HepG2 (cell line): ENCODE results near the gene DUS1L. TPM values are rescaled to one million over a fixed set of nuclear protein-coding genes. Genes with fewer than 3 reads are reported as not detected.
A peak's percentile ranks its signal among the peaks of the same experiment; 100 is the strongest.

Experiments used
- AFF4 ChIP-seq: sonication (generic); formaldehyde crosslinking; IDR thresholded peaks from 2 replicates; pipeline ENCODE4 v1.4.0; 2020; ENCODE audit warnings: missing genetic modification reagents
- HMG20B ChIP-seq: conservative IDR thresholded peaks from 2 replicates; pipeline ENCODE4 v1.6.1; 2016; ENCODE audit warnings: missing genetic modification reagents, missing compliant biosample characterization
- KLF6 ChIP-seq: IDR thresholded peaks from 2 replicates; pipeline ENCODE4 v1.8.0; 2016; ENCODE audit warnings: missing biosample characterization, missing genetic modification reagents
- LBX2 ChIP-seq: sonication (generic); formaldehyde crosslinking; IDR thresholded peaks from 2 replicates; pipeline ENCODE4 v1.5.0; 2020; ENCODE audit warnings: missing genetic modification reagents, mild to moderate bottlenecking, borderline replicate concordance
- NFYB ChIP-seq: sonication (generic); formaldehyde crosslinking; IDR thresholded peaks from 2 replicates; pipeline ENCODE4 v1.4.0; 2020; ENCODE audit warnings: missing genetic modification reagents
- RAD21 ChIP-seq: fragments of 450-650 bp; formaldehyde crosslinking; IDR thresholded peaks from 2 replicates; pipeline ENCODE4 v1.5.0; 2020; ENCODE audit warnings: mild to moderate bottlenecking
- RBAK ChIP-seq: sonication (generic); formaldehyde crosslinking; IDR thresholded peaks from 2 replicates; pipeline ENCODE4 v1.5.1; 2020; ENCODE audit warnings: mild to moderate bottlenecking, missing genetic modification reagents
- SMC3 ChIP-seq: IDR thresholded peaks from 2 replicates; pipeline ENCODE4 v1.6.1; 2011; ENCODE audit warnings: low read length, improper control_type of control experiment
- TFDP2 ChIP-seq: sonication (generic); formaldehyde crosslinking; IDR thresholded peaks from 2 replicates; pipeline ENCODE4 v1.4.0; 2020; ENCODE audit warnings: missing genetic modification reagents
- ZNF652 ChIP-seq: IDR thresholded peaks from 2 replicates; pipeline ENCODE4 v1.6.1; 2016; ENCODE audit warnings: low read depth, borderline replicate concordance
- polyA plus RNA-seq, 8 experiments: library from polyadenylated mRNA; depleted of rRNA in 3 of 8; stranded (reverse) in 7 of 8; unstranded in 1 of 8; fragments of >200 nt; fragmentation: Illumina TruSeq in 4 of 8; extraction: Trizol in 4 of 8; gene quantifications; 2 replicates each; pipeline versions ENCODE4 v1.2.1 to v1.2.3, GENCODE V29; 2011 to 2016; ENCODE audit warnings: low read depth in 4 of 8, missing spikeins in 1 of 8, mixed read lengths in 1 of 8; ENCODE audit not compliant: insufficient read depth in 1 of 8
- total RNA-seq, 5 experiments: library from RNA; depleted of rRNA; stranded (reverse); fragments of >200 nt; fragmentation: Illumina TruSeq; extraction: Trizol; gene quantifications; 2 replicates each; pipeline ENCODE4 v1.2.3, GENCODE V29; 2016; ENCODE audit warnings: low read depth in 1 of 5
- TF ChIP-seq, protein P1 (sequence below): sonication (generic); formaldehyde crosslinking; IDR thresholded peaks from 2 replicates; pipeline ENCODE4 v1.5.0; 2020; ENCODE audit warnings: mild to moderate bottlenecking, missing genetic modification reagents, borderline replicate concordance
- TF ChIP-seq, protein P2 (sequence below), 2 experiments: sonication (generic) in 1 of 2; formaldehyde crosslinking in 1 of 2; IDR thresholded peaks; 2 replicates each; pipeline versions ENCODE4 v1.6.1 to v1.9.0; 2014 to 2022; ENCODE audit warnings: antibody characterized with exemption in 1 of 2, borderline replicate concordance in 1 of 2, inconsistent platforms in 1 of 2, low read depth in 1 of 2, missing genetic modification reagents in 1 of 2

Gene DUS1L
- total and polyA plus RNA-seq, 2 of the 13 experiments (the other 11 are each of a cell fraction or from before 2014, with no cell fraction given): 81.0 to 109 TPM

DNA sequence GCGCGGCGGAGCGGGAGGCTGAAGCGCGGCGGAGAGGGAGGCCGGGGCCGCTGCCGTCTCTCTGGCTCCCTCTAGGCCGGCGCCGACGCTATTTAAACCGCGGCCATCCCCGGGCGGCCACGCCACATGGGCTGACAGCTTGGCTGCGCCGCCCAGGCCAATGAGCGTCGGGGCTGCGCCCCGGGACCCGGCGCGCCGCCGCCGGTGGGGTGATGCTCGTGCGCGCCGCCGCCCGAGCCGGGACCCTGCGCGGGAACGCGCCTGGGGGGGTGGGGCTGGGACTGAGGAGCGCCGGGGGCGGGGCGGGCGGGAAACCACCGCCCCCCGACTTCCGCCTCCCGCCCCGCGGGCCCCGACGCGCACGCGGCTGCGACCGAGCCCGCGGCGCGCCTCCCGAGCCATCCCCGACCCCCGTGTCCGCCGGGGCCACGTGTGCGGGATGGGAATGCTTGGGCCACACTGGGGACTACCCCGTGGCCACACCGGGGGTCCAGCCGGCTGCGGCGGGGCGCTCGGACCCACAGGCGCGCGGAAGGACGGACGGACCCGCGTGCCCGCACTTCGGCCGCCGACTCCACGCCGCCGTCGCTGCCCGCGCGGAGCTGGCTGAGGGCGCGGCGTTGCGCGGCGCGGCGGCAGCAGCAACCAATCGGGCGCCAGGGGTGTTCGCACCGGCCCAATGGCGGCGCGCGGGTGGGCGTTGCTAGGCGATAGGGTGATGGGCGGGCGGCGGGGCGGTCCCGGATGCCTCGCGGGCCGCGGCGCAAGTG lies 32.8 kb upstream of the DUS1L start, which contains the start of gene FASN (continued):
- TF ChIP-seq, protein P1, sequence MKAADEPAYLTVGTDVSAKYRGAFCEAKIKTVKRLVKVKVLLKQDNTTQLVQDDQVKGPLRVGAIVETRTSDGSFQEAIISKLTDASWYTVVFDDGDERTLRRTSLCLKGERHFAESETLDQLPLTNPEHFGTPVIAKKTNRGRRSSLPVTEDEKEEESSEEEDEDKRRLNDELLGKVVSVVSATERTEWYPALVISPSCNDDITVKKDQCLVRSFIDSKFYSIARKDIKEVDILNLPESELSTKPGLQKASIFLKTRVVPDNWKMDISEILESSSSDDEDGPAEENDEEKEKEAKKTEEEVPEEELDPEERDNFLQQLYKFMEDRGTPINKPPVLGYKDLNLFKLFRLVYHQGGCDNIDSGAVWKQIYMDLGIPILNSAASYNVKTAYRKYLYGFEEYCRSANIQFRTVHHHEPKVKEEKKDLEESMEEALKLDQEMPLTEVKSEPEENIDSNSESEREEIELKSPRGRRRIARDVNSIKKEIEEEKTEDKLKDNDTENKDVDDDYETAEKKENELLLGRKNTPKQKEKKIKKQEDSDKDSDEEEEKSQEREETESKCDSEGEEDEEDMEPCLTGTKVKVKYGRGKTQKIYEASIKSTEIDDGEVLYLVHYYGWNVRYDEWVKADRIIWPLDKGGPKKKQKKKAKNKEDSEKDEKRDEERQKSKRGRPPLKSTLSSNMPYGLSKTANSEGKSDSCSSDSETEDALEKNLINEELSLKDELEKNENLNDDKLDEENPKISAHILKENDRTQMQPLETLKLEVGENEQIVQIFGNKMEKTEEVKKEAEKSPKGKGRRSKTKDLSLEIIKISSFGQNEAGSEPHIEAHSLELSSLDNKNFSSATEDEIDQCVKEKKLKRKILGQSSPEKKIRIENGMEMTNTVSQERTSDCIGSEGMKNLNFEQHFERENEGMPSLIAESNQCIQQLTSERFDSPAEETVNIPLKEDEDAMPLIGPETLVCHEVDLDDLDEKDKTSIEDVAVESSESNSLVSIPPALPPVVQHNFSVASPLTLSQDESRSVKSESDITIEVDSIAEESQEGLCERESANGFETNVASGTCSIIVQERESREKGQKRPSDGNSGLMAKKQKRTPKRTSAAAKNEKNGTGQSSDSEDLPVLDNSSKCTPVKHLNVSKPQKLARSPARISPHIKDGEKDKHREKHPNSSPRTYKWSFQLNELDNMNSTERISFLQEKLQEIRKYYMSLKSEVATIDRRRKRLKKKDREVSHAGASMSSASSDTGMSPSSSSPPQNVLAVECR (CRISPR knock-in tag): peak; percentile 73
- no peak for TF ChIP-seq RBAK (CRISPR knock-in tag)
- peak; percentile 10 for TF ChIP-seq RAD21 (CRISPR knock-in tag)
- TF ChIP-seq HMG20B (CRISPR knock-in tag): no peak
- TF ChIP-seq ZNF652: no peak
- peak; percentile 93 for TF ChIP-seq KLF6 (CRISPR knock-in tag)
- TF ChIP-seq, protein P2, sequence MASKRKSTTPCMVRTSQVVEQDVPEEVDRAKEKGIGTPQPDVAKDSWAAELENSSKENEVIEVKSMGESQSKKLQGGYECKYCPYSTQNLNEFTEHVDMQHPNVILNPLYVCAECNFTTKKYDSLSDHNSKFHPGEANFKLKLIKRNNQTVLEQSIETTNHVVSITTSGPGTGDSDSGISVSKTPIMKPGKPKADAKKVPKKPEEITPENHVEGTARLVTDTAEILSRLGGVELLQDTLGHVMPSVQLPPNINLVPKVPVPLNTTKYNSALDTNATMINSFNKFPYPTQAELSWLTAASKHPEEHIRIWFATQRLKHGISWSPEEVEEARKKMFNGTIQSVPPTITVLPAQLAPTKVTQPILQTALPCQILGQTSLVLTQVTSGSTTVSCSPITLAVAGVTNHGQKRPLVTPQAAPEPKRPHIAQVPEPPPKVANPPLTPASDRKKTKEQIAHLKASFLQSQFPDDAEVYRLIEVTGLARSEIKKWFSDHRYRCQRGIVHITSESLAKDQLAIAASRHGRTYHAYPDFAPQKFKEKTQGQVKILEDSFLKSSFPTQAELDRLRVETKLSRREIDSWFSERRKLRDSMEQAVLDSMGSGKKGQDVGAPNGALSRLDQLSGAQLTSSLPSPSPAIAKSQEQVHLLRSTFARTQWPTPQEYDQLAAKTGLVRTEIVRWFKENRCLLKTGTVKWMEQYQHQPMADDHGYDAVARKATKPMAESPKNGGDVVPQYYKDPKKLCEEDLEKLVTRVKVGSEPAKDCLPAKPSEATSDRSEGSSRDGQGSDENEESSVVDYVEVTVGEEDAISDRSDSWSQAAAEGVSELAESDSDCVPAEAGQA (IDR thresholded peaks at IDR 0.05; ENCODE audit: low read depth): 0 out of 2 replicates have a peak, but pooled peaks have one; percentile 48
- TF ChIP-seq, protein P2 (CRISPR knock-in tag; IDR thresholded peaks at IDR 0.05; ENCODE audit: borderline replicate concordance): peak; percentile 93
- TF ChIP-seq LBX2: no peak; the same call in 1 of the 2 replicates
- peak; percentile 32; the same call in 1 of the 2 replicates for TF ChIP-seq AFF4 (CRISPR knock-in tag)
- no peak for TF ChIP-seq SMC3
- peak; percentile 88 for TF ChIP-seq NFYB (CRISPR knock-in tag)
- peak; percentile 78 for TF ChIP-seq TFDP2 (CRISPR knock-in tag)
